GM12892 (cell line): Measurements from ENCODE around the gene IGFBP6.

Experiments used
- POLR2A ChIP-seq: IDR thresholded peaks from 2 replicates; pipeline ENCODE4 v1.6.1; 2011; ENCODE audit warnings: low read depth, low read length, control low read depth
- POLR2AphosphoS5 ChIP-seq: IDR thresholded peaks from 2 replicates; pipeline ENCODE4 v1.6.1; 2011; ENCODE audit warnings: low read depth, low read length, control low read depth
- TAF1 ChIP-seq: IDR thresholded peaks from 2 replicates; pipeline ENCODE4 v1.6.1; 2011; ENCODE audit warnings: low read depth, mild to moderate bottlenecking, control low read depth, low read length, borderline replicate concordance

DNA sequence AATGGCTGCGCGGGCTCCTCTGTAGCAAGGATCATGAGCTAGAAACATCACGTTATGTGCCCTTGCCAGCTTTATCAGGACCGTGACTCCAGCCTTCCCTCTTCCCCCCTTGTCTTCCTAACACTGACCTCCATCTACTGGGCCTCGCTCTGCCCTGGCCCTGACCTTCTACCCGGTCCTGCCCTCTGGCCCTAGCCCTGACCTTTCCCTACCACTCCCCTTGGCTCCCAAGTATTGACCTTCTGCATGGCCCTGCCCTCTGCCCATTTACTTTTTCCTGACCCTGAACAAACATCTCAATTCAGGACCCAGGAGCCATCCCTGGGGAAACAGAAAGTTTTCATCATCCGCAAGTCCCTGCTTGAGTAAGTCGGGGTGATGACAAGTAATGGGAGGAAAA is 7.8 kb downstream of the IGFBP6 start:
- no peak for TF ChIP-seq POLR2A
- TF ChIP-seq POLR2AphosphoS5: no peak
- no peak for TF ChIP-seq TAF1
